GM18870 (cell line): ENCODE results near the gene CBX8.
"Not testable (repeated sequence)": the region's sequence is repeated elsewhere in the genome, so short reads cannot be mapped to it uniquely, and the experiment has no call there.

Source experiments
- ATAC-seq: cut with Tn5 transposase; IDR thresholded peaks from one replicate; pipeline ENCODE4 v1.9.1; 2021; ENCODE audit warnings: moderate library complexity; ENCODE audit not compliant: unreplicated experiment

Gene CBX8

DNA sequence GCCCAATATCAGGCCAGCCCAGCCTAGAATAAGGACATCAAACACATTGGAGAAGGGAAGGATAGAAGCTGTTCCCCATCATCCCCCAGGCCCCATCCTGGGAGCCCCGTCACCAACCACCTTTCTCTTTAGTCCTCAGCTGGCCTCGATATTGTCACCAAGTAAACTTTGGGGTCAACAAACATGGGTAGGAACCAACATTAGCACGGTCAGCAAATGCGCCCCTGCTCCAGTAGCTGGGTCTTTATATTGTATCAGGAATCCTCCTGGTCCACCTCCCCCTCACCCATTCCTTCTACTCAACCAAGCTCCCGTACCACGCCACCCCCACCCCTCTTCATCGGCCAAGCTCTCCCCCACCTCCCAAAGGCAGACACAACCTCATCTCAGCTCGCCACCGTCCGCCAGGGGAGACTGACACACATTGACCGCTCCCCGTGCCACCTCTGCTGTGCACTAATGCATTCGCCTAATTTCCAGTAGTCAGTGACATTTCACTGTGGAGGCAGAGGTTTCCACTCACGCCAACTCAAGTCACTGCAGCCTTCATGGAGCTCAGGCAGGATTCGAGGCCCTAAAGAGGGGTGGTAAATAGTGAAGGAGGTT is 39.6 kb downstream of the CBX8 start:
- no peak for ATAC-seq

DNA sequence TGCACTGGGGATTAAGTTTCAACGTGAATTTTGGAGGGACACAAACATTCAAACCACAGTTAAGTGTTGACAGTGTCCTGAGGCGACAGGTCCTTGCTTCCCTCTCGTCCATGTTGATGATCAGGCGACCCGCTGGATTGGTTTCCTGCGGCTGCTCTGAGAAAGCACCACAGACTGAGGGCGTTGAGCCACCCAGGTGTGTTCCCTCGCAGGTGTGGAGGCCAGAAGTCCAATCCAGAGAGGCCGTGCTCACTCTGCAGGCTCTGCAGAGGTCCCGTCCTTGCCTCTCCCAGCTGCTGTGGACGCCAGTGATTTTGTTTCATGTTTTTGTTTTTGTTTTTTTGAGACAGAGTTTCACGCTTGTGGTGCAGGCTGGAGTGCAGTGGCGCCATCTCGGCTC is 41.3 kb downstream of the CBX8 start:
- ATAC-seq, result no peak

DNA sequence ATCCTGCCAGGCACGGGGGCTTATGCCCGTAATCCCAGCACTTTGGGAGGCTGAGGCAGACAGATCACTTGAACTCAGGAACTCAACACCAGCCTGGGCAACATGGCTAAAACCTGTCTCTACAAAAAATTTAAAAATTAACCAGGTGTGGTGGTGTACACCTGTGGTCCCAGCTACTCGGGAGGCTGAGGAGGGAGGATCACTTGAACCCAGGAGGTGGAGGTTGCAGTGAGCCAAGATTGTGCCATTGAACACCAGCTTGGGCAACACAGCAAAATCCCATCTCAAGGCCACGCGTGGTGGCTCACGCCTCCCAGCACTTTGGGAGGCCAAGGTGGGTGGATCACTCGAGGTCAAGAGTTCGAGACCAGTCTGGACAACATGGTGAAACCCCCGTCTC is 42.0 kb downstream of the CBX8 start:
- ATAC-seq, result not testable (repeated sequence)

DNA sequence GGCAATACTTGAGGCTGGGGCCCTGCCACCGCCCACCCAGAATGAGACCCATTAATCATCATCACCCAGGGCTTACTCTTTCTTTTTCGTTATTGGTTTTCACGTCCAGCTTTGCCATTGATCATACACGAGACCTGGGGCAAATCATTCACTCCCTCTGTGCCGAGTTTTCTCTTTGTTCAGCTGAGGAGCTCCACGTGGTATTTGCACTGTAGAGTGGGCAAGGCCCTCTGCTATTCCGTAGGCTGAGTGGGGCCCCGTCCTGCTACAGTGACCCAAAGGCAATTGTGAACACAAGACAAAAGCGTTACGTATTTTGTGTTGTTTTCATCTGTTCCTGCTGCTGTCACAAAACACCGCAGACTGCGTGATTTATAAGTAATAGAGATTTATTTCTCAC is 42.5 kb downstream of the CBX8 start:
- no peak for ATAC-seq

DNA sequence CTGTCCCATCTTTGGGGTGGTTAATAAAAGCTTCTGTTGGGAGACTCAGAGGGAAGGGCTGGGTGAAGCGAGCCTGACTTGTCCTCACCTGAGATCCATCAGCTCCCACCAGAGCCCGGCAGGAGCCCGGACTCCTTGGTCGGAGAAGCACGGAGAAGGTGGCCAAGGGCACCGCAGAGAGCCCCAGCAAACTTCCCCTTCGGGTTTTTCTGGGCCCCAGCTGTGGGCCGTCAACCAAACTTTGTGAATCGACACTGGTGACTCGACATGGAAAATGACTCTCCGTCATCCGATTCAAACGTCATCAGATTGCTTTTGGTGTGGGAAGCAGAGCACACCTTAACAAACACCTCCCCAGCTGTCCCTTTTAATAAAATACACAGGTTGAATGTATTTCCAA is 44.7 kb downstream of the CBX8 start:
- ATAC-seq, result no peak

DNA sequence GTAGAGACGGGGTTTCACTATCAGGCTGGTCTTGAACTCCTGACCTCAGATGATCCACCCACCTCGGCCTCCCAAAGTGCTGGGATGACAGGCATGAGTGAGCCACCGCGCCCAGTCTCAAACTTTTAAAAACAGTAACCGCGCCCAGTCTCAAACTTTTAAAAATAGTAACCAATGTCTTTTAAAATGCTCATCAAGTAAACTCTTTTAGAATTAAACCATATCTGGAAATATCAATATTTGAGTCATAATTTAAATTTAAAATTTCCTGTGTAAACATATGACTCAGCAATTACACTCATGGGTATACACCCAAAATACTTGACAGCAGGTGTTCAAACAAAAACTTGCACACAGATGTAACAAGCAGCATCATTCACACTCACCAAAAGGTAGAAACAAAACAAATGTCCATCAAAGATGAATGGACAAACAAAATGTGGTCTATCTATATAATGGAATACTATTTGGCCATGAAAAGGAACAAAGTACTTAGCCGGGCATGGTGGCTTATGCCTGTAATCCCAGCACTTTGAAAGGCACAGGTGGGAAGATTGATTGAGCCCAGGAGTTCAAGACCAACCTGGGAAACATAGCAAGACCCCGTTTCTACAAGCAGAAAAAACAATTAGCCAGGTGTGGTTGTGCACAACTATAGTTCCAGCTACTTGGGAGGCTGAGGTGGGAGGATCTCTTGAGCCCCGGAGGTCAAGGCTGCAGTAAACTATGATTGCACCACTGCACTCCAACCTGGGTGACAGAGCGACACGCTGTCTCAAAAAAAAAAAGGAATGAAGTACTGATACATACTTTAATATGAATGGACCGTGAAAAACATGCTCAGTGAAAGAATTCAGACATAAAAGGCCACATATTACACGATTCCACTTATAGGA is 46.0 kb downstream of the CBX8 start:
- ATAC-seq, result no peak

DNA sequence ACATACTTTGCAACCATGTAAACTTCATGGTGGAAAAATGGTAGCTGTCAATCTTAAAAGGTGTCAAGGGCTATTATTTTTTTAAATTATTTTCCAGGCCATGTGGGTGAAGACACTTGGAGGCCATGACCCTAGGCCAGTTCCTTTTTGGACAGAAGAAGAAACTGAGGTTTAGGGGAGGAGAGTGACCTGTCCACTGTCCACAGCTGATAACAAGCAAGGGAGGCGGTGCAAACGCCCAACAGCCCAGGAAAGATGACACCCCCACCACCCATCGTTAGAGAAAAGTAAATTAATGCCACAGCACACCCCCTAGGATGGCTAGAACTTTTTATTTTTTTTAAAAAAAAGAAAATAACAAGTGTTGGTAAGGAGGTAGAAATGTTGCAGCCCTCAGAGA is 46.9 kb downstream of the CBX8 start:
- no peak for ATAC-seq

DNA sequence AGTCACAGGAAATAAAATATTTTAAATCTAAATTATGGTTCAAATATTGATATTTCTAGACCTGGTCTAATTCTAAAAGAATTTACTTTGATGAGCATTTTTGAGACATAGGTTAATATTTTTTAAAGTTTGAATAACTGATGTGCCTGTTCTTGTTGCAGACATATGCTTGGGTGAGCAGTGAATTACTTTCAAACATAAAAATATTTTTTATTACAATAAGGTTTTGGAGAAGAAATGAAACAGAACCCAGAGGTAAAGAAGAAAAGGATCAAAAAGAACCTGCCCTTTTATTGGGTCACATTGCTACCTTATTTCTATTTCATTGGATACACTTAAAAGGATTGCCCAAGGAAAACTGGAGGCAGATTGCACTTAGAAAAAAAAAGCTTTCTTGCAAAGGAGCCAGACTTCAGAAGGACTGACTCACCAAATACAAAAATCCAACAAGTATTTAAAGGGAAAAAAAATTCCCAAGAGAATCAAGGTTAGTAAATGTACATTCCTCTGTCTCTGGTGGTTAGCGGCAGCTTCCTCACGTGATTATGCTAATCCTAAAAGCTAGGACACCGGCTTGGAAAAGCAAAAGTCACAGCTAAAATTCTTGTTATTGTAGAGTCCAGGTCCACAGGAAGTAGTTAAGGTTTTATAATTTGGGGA is 47.6 kb downstream of the CBX8 start:
- ATAC-seq, result no peak

DNA sequence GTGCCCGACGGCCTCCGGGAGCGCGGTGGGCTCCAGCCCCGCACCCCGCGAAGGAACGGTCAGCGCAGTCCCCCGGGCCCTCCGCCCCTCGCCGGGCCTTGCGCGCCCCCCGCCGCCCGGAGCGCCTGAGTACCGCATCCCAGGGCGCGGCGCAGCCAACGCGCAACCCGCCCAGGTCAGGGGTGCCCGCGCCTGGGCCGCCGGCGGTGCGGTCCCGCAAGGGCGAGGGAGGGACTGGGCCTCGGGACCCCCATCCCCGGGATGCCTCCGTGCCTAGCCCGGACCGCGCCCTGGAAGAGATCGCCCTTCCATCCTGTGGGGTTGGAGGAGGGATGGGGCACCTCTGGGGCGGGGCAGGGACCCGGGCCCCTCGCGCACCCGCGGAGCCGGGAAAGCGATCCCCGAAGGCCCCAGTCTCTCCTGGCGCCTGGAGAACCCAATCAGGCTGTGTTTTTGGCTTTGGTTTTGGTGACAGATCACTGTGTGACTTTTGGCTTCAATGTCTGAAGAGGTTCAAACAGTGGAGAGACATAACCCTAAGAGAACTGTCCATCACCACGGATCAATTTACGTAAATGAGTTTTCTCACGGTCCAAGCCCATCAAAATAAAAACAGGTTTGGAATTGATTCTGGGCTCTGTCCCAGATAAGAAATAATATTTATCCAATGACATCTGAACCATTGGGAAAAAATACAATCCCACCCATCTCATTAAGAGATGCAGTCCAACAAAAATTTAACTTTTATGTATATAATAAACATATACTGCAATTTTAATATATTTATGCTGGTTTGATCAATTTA is 48.4 kb downstream of the CBX8 start:
- no peak for ATAC-seq

DNA sequence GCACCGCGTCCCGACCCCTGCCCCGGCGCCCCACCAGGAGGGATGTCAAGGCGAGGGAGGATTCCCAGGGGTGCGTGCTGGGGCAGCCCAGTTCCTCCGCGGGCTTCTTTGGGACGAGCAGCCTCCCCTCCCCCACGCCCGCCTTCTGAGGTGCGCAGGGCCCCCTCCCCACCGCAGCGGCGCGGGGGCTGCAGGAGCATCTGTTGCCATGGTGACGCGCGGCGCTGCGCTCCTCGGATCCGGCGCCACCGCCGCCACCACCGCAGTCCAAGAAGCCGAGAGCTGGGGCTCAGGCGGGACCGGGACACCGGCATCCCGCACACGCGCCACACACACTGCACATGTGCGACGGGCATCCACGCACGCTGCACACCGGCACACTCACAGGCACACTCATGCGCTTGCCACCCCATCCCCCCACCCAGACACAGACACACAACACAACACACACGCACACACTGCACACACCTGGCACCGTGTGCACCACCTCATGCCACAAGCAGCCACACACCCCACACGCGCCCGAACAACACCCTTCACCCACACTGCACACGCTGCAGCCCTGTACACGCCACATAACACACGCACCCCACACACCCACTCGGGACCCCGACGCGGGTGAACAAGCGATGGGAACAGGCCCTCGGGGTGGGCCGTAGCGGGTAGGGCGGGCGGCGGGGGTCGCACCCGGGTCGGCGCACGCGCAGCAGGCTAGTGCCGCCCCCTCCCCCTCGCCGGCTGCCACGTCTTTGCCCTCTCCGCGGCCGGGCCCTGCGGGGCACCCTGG is 49.2 kb downstream of the CBX8 start:
- no peak for ATAC-seq

DNA sequence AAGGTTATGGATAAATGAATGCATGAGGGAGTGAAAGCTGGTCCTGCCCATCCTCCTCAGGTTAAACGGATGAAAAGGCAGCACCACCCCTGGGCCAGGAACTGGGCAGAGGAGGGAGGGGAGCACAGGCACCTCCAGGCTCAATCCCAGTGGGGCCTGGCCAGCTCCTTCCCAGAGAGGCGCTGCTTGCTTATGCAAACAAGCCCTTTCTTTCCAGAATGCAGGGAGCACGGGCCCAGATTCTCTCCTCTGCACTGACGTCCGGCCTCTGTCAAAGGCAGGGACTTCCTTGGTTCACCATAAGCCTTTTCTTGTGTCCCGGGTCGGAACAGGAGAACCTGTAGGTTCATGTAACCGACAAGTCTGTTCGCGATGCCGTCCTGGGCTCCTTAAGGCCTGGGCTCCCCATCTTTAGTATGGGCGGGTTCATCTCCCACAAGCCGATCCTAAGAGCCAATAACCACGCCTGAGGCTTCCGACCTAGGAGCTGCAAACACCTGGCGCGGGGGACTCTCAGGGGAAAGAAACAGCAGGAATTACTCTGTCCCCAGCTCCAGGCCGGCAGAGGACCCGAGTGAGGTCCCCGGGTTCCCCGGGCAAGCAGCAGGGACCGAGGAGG is 49.9 kb downstream of the CBX8 start:
- no peak for ATAC-seq

DNA sequence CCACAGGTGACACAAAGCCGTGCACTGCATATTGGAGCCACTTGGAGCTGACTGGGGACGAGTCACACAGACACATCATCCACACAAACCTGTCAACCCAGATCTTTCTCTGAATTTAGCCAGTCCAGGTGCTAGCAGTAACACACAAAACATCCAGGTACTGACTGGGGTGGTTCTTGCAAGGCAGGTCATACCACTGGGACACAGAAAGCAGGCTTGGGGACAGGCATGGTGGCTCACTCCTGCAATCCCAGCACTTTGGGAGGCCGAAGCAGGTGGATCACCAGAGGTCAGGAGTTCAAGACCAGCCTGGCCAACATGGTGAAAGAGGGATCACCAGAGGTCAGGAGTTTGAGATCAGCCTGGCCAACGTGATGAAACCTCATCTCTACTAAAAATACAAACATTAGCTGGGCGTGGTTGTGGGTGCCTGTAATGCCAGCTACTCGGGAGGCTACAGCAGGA is 51.2 kb downstream of the CBX8 start:
- ATAC-seq, result no peak

DNA sequence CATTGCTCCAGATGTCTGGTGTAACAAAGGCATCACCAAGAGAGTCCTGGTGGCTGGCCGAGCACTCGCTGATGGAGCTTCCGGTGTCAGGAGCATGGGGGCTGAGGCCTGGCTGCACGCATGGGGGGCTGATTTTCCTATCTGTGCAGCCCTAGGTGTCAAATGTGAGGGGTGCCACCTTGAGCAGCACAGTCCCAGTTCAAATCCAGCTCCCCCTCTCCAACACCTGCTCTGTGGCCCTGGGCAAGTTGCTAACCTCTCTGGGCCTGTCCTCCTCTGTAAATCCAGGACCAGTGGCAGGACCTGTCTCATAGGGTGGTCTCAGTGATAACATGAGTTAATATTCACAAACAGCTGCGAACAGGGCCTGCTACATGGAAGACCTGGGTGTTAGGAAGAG is 53.3 kb downstream of the CBX8 start:
- ATAC-seq, result no peak

DNA sequence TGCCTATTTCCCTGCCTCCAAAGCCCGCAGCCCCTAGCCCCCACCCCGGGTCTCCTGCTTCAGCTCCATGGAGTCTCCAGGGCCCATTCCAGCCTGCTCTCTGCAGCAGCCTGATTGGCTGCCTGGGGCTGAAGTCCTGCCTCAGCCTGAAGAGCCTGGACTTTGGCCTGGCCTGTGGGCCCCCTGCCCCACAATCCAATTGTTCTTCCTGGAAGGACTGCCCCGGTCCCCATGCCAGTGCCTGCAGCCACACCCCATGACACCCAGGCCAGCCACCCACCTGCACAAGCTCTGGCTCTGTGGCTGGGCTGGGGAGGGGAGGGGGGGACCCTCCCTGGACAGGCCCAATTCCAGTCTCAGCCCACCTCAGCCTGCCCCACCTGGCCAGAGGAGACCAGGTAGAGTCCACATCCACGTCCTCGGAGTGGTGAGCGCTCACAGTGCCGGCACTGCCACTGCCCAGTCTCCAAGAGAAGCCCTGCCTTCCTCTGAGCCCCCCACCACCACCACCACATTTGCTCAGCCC is 53.9 kb downstream of the CBX8 start:
- ATAC-seq, result no peak

DNA sequence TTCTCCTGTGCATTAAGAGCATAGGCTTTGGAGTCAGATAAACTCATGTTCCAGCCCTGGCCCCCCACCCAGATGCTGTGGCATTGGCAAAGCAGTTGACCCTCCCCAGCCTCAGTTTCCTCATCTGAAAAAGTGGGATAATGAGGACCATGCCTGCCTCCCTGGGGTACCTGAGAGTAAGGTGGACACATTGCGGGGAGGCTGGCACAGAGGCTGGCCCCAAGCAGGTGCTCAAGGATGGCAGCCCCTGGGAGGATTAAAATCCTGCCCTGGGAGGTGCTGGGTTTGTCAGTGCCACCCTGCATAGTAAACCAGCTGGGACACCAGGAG is 54.3 kb downstream of the CBX8 start:
- no peak for ATAC-seq
